Measurements from ENCODE around the gene SPEF1.

SPEF1 gene

DNA sequence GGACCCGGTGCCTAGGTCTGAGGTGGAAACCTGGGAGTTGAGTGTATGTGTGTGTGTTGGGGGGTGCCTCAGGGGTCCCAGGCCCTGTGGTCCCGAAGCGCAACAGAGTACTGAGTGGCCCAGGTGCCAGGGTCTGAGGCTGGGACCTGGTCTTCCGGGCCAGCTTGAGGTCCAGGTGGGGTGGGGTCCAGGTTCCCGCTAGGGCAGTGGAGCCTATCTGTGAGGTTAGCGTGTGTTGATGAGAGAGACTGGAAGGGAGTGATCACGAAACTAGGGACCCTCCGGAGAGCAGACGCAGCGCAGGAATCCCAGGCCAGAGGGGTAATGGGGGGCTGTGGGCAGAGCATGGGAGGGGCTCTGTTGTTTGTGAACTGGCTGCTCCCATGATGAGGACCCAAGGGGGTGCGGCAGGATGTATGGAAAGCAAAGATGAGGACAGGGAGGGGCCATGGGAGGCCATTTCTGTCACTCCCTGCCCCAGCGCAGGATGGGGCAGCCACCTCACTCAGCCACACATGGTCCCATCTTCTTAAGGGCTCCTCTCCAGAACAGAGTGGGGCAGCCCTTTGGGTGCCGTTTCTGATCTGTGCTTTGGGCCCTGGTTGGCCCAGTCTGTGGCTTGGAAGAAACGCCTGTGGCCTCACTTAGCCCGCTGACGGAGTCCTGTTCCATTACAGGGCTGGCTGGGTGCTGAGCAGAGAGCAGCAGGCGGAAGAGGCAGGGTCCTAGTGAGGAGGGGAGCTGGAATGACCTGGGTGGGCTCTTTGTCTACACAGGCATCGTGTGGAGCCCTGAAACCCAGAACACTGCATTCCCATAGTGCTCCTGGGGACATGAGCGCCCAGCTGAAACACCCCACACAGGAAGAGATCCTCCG lies 47.9 kb downstream of the SPEF1 start:
- Histone ChIP-seq H4K91ac (ENCODE audit: low read depth, low read length, poor library complexity) (no peak overlapping the region), H3K27me3 (ENCODE audit: control insufficient read depth in 3 of 3, insufficient read depth in 3 of 3, low read depth in 1 of 3, low read length in 3 of 3) (peaks cover 0 to 40% (median 12%) of the 10 kb centered on the region in 3 experiments), H2BK120ac (ENCODE audit: low read depth, low read length) (peak overlapping the region; percentile 5), H3K9me3 (replicated peaks in 1 of 2; ENCODE audit: control insufficient read depth in 2 of 2, insufficient read depth in 1 of 2, low read depth in 1 of 2, low read length in 2 of 2) (no peaks in the 10 kb centered on the region), H2AK5ac (ENCODE audit: low read depth, low read length) (peak overlapping the region; percentile 96), H3K27ac (replicated peaks; ENCODE audit: low read length) (no peak overlapping the region), H2BK12ac (ENCODE audit: low read length) (peak overlapping the region; percentile 78), H2AFZ (ENCODE audit: low read length) (peak overlapping the region; percentile 36), H3K23ac (ENCODE audit: low read depth, low read length, poor library complexity) (peak overlapping the region; percentile 74), H2BK15ac (ENCODE audit: low read length) (peak overlapping the region; percentile 93), H3K4me1 (ENCODE audit: control insufficient read depth in 2 of 2, insufficient read depth in 1 of 2, low read depth in 1 of 2, low read length in 2 of 2) (peaks cover 4 to 6% of the 10 kb centered on the region in 2 donors), H3K36me3 (replicated peaks in 1 of 2; ENCODE audit: control insufficient read depth in 2 of 2, insufficient read depth in 2 of 2, low read length in 2 of 2) (no peaks in the 10 kb centered on the region), H3K4ac (ENCODE audit: low read length) (no peak overlapping the region), H3K4me2 (ENCODE audit: insufficient read depth, low read length, poor library complexity, severe bottlenecking) (no peak overlapping the region), H3K18ac (ENCODE audit: low read length) (peak overlapping the region; percentile 89), H3K4me3 (ENCODE audit: low read length in 2 of 2) (no peak overlapping the region), H2BK5ac (ENCODE audit: low read length) (no peak overlapping the region), H4K8ac (ENCODE audit: low read depth, low read length) (no peak overlapping the region), H3K14ac (ENCODE audit: low read length) (peak overlapping the region; percentile 1), H3K79me1 (ENCODE audit: low read depth, low read length) (no peaks in the 10 kb centered on the region), H3K9ac (ENCODE audit: low read depth, low read length, poor library complexity) (peak overlapping the region; percentile 16)
- no peak for DNase-seq (ENCODE audit: low spot score)
- no CpG with 5 or more reads among the region's 20 CpGs for WGBS, 2 donors (ENCODE audit: extremely low coverage in 2 of 2, insufficient read length in 2 of 2, insufficient replicate concordance in 1 of 2)

GRCh38 chr20:3732327-3733118 lies 48.7 kb downstream of the SPEF1 start, which contains the start of gene HSPA12B:
Gene HSPA12B, plus strand, starts transcription at chr20:3732685. Its CDS starts 5,990 bp downstream, at chr20:3738675.
- peak within 1 kb of the TSS; percentile 74 for H3K23ac ChIP-seq (ENCODE audit: low read depth, low read length, poor library complexity)
- peak within 1 kb of the TSS; percentile 95 for H4K8ac ChIP-seq (ENCODE audit: low read depth, low read length)
- peak within 1 kb of the TSS; percentile 56 for H3K4me2 ChIP-seq (ENCODE audit: insufficient read depth, low read length, poor library complexity, severe bottlenecking)
- no peaks in the 10 kb centered on the region for H3K9me3 ChIP-seq (replicated peaks in 1 of 2; ENCODE audit: control insufficient read depth in 2 of 2, insufficient read depth in 1 of 2, low read depth in 1 of 2, low read length in 2 of 2)
- peak within 1 kb of the TSS; percentile 89 for H3K18ac ChIP-seq (ENCODE audit: low read length)
- peak within 1 kb of the TSS; percentile 65 for H4K91ac ChIP-seq (ENCODE audit: low read depth, low read length, poor library complexity)
- H3K4me1 ChIP-seq (ENCODE audit: control insufficient read depth in 2 of 2, insufficient read depth in 1 of 2, low read depth in 1 of 2, low read length in 2 of 2), result peaks cover 4 to 8% of the 10 kb centered on the region in 2 donors
- peak within 1 kb of the TSS; percentile 93 for H2BK15ac ChIP-seq (ENCODE audit: low read length)
- no peak within 1 kb of the TSS for H3K27ac ChIP-seq (replicated peaks; ENCODE audit: low read length)
- H3K27me3 ChIP-seq (ENCODE audit: control insufficient read depth in 3 of 3, insufficient read depth in 3 of 3, low read depth in 1 of 3, low read length in 3 of 3), result peaks cover 0 to 44% (median 12%) of the 10 kb centered on the region in 3 experiments
- peak within 1 kb of the TSS; percentile 5 for H2BK120ac ChIP-seq (ENCODE audit: low read depth, low read length)
- H3K9ac ChIP-seq (ENCODE audit: low read depth, low read length, poor library complexity), result peak within 1 kb of the TSS; percentile 16
- H3K4ac ChIP-seq (ENCODE audit: low read length), result no peak within 1 kb of the TSS
- H2AK5ac ChIP-seq (ENCODE audit: low read depth, low read length), result peak within 1 kb of the TSS; percentile 96
- H3K36me3 ChIP-seq (replicated peaks in 1 of 2; ENCODE audit: control insufficient read depth in 2 of 2, insufficient read depth in 2 of 2, low read length in 2 of 2), result no peaks in the 10 kb centered on the region
- H2AFZ ChIP-seq (ENCODE audit: low read length), result peak within 1 kb of the TSS; percentile 47
- no peaks in the 10 kb centered on the region for H3K79me1 ChIP-seq (ENCODE audit: low read depth, low read length)
- no peak within 1 kb of the TSS for H2BK5ac ChIP-seq (ENCODE audit: low read length)
- WGBS, 2 donors (ENCODE audit: extremely low coverage in 2 of 2, insufficient read length in 2 of 2, insufficient replicate concordance in 1 of 2), result no CpG with 5 or more reads among the region's 67 CpGs
- H3K4me3 ChIP-seq (ENCODE audit: low read length in 2 of 2), result no peak within 1 kb of the TSS
- peak within 1 kb of the TSS; percentile 1 for H3K14ac ChIP-seq (ENCODE audit: low read length)
- no peak for DNase-seq (ENCODE audit: low spot score)
- peak within 1 kb of the TSS; percentile 78 for H2BK12ac ChIP-seq (ENCODE audit: low read length)

GRCh38 chr20:3731944-3732326 lies 49.3 kb downstream of the SPEF1 start:
- peak overlapping the region; percentile 87 for H2BK15ac ChIP-seq (ENCODE audit: low read length)
- peaks cover 4 to 11% of the 10 kb centered on the region in 2 donors for H3K4me1 ChIP-seq (ENCODE audit: control insufficient read depth in 2 of 2, insufficient read depth in 1 of 2, low read depth in 1 of 2, low read length in 2 of 2)
- peak overlapping the region; percentile 53 for H2BK12ac ChIP-seq (ENCODE audit: low read length)
- H3K27ac ChIP-seq (replicated peaks; ENCODE audit: low read length), result no peak overlapping the region
- H2BK5ac ChIP-seq (ENCODE audit: low read length), result no peak overlapping the region
- H2AFZ ChIP-seq (ENCODE audit: low read length), result peak overlapping the region; percentile 47
- no peak overlapping the region for H3K4me3 ChIP-seq (ENCODE audit: low read length in 2 of 2)
- no CpG with 5 or more reads among the region's 16 CpGs for WGBS, 2 donors (ENCODE audit: extremely low coverage in 2 of 2, insufficient read length in 2 of 2, insufficient replicate concordance in 1 of 2)
- H3K9me3 ChIP-seq (replicated peaks in 1 of 2; ENCODE audit: control insufficient read depth in 2 of 2, insufficient read depth in 1 of 2, low read depth in 1 of 2, low read length in 2 of 2), result no peaks in the 10 kb centered on the region
- H3K23ac ChIP-seq (ENCODE audit: low read depth, low read length, poor library complexity), result no peak overlapping the region
- no peak for DNase-seq (ENCODE audit: low spot score)
- H3K18ac ChIP-seq (ENCODE audit: low read length), result peak overlapping the region; percentile 82
- H3K14ac ChIP-seq (ENCODE audit: low read length), result no peak overlapping the region
- no peak overlapping the region for H4K8ac ChIP-seq (ENCODE audit: low read depth, low read length)
- no peak overlapping the region for H3K4ac ChIP-seq (ENCODE audit: low read length)
- no peak overlapping the region for H4K91ac ChIP-seq (ENCODE audit: low read depth, low read length, poor library complexity)
- no peaks in the 10 kb centered on the region for H3K79me1 ChIP-seq (ENCODE audit: low read depth, low read length)
- H3K9ac ChIP-seq (ENCODE audit: low read depth, low read length, poor library complexity), result peak overlapping the region; percentile 14
- H3K4me2 ChIP-seq (ENCODE audit: insufficient read depth, low read length, poor library complexity, severe bottlenecking), result no peak overlapping the region
- H2AK5ac ChIP-seq (ENCODE audit: low read depth, low read length), result peak overlapping the region; percentile 85
- H3K36me3 ChIP-seq (replicated peaks in 1 of 2; ENCODE audit: control insufficient read depth in 2 of 2, insufficient read depth in 2 of 2, low read length in 2 of 2), result no peaks in the 10 kb centered on the region
- H3K27me3 ChIP-seq (ENCODE audit: control insufficient read depth in 3 of 3, insufficient read depth in 3 of 3, low read depth in 1 of 3, low read length in 3 of 3), result peaks cover 0 to 49% (median 14%) of the 10 kb centered on the region in 3 experiments
- no peak overlapping the region for H2BK120ac ChIP-seq (ENCODE audit: low read depth, low read length)
